Kidney capillary endothelial cell (primary cell): ENCODE measurements around the gene BLMH.

Source experiments
- DNase-seq: peaks from one replicate; pipeline ENCODE4 v3.0.0-alpha.2; 2018; ENCODE audit warnings: low spot score

Gene BLMH

GRCh38 chr17:30308406-30308805 lies 16.7 kb upstream of the BLMH start:
- no peak for DNase-seq

- DNase-seq = no peak
These were observed 13.0 kb upstream of the BLMH start for GRCh38 chr17:30304778-30305177.

GRCh38 chr17:30302241-30302640 lies 10.5 kb upstream of the BLMH start:
- no peak for DNase-seq

GRCh38 chr17:30300818-30301217 lies 9.1 kb upstream of the BLMH start:
- DNase-seq = no peak

- DNase-seq = no peak
These were observed 7.3 kb upstream of the BLMH start for GRCh38 chr17:30299000-30299399.

GRCh38 chr17:30297715-30298114 lies 6.0 kb upstream of the BLMH start:
- no peak for DNase-seq

- DNase-seq = no peak
These were observed 4.8 kb upstream of the BLMH start for GRCh38 chr17:30296499-30297080.

- DNase-seq = no peak
These were observed 628 bp upstream of the BLMH start for GRCh38 chr17:30292286-30292858.

- DNase-seq = peak; percentile 24
These were observed 825 bp downstream of the BLMH start for GRCh38 chr17:30290696-30291542.

GRCh38 chr17:30290077-30290476 lies 1.7 kb downstream of the BLMH start:
- no peak for DNase-seq

- DNase-seq = no peak
These were observed 12.6 kb downstream of the BLMH start for GRCh38 chr17:30279156-30279555.

- DNase-seq = peak; percentile 16
These were observed 13.7 kb downstream of the BLMH start for GRCh38 chr17:30278032-30278431.

- DNase-seq = no peak
These were observed 15.8 kb downstream of the BLMH start for GRCh38 chr17:30275911-30276310.

- DNase-seq = no peak
These were observed 16.9 kb downstream of the BLMH start for GRCh38 chr17:30274887-30275286.

GRCh38 chr17:30273373-30273772 lies 18.4 kb downstream of the BLMH start:
- no peak for DNase-seq

- no peak for DNase-seq
These were observed 20.6 kb downstream of the BLMH start for GRCh38 chr17:30271102-30271501.

GRCh38 chr17:30267625-30268024 lies 24.1 kb downstream of the BLMH start:
- no peak for DNase-seq

- DNase-seq = no peak
These were observed 28.0 kb downstream of the BLMH start for GRCh38 chr17:30263552-30264333.

GRCh38 chr17:30256756-30257506 lies 34.8 kb downstream of the BLMH start:
- no peak for DNase-seq

GRCh38 chr17:30254150-30254549 lies 37.6 kb downstream of the BLMH start:
- no peak for DNase-seq

GRCh38 chr17:30253312-30253711 lies 38.4 kb downstream of the BLMH start:
- DNase-seq = no peak

GRCh38 chr17:30251931-30252330 lies 39.8 kb downstream of the BLMH start:
- DNase-seq = no peak
